Occipital lobe (tissue), 3 donors: ENCODE results near the gene KIF26B. TPM values are rescaled to one million over a fixed set of nuclear protein-coding genes. Genes with fewer than 3 reads are reported as not detected.
"Not testable (repeated sequence)": the region's sequence is repeated elsewhere in the genome, so short reads cannot be mapped to it uniquely, and the experiment has no call there.

Experiments
- DNase-seq: peaks from one replicate; lab custom pipeline; 2025; lab: John Stamatoyannopoulos, UW
- small RNA-seq: library from RNA; depleted of rRNA; stranded (forward); fragments of <200 nt; gene quantifications from one replicate; pipeline ENCODE3, GENCODE V24; 2014
- total RNA-seq: library from RNA; depleted of rRNA; stranded (reverse); fragments of >200 nt; gene quantifications from one replicate; pipeline ENCODE4 v1.2.3, GENCODE V29; 2014

KIF26B gene
- total RNA-seq, 1 donor from 2014 or later = 31.7 TPM

DNA sequence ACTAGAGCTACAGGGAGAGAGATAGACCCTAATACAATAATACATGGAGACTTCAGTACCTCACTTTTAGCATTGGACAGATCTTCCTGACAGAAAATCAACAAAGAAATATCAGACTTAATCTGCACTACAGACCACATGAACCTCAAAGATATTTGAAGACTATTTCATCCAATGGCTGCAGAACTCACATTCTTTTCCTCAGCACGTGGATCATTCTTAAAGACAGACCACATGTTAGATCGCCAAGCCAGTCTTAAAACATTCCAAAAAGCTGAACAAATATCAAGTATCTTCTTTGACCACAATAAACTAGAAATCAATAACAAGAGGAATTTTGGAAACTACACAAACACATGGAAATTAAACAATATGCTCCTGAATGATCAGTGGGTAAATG lies 576.0 kb downstream of the KIF26B start:
- no peak for DNase-seq

DNA sequence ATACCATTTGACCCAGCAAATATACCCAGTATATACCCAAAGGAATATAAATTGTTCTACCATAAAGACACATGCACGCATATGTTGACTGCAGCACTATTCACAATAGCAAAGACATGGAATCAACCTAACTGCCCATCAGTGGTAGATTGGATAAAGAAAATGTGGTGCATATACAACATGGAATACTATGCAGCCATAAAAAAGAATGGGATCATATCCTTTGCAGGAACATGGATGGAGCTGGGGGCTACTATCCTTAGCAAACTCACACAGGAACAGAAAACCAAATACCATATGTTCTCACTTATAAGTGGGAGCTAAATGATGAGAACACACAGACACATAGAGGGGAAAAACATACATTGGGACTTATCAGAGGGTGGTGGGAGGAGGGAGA lies 585.6 kb downstream of the KIF26B start:
- not testable (repeated sequence) for DNase-seq

DNA sequence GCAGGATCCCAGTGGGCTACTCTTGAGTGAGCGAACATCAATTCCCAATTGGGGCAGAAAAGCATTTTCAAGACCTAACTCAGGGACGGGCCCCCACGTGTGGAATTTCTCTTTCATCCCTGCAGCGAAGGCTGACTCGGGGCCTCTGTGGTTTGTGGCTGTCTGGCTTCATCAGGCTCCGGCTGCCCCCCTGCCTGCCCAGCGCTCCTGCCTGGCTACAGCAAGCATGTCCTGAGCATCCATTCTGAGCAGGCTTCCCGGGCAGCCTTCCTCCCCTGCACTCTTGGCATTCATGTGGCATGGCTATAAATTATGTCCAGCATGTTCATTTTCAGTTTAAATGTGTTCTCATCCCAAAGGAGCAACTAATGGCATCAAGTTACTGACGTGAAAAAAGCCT lies 588.1 kb downstream of the KIF26B start:
- no peak for DNase-seq

DNA sequence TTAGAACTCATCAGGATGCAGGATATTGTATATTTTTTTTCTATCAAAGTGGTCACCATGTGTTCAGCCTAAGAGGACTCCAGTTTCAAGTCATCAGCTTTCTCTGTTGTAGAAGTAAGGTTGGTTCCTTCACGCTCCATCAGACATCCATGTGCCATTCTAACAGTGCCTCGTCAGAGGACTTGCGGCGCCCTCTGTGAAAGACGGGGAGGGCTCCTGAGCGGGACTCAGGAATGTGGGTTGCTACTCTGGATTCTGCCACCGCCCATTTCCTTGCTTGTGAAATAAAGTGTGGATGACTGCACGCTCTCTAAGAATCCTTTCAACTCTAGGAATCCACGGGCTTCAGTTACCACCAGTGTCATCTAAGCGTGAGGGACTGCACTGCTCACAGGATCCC lies 593.5 kb downstream of the KIF26B start:
- no peak for DNase-seq

DNA sequence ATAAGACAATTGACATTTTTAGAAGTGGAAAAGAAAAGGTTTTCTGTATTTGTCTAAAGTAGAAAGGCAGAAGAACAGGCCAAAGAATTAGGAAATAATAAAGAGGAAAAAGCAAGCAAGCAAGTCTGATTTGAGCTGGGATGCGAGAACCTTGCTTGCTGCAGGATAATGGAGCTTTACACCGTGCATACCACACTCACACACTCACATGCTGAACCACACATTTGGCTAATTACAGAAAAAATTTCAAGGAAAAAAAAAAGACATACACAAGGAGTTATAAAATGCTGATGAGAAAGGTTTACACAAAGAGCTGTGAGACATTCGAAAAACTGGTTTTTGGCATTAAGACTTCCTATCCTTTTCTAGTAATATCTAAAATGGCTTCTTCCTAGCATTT lies 593.9 kb downstream of the KIF26B start:
- no peak for DNase-seq

DNA sequence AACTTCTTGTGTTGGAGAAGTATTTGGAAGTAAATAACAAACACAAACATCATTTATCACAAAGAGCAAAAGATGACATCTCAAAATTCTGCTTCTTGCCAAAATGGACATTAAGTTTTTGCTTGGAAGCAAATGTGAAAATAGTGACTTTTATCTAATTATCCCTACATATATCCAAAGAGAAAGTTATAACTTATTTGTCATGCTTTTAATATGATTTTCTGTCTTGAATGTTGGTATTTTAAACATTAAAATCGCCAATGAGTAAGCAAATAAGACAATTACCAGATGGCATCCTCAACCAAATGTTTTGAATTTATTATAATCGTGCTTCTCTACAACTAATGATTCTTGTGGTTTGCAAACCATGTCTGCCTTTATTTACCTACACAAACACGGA lies 594.3 kb downstream of the KIF26B start:
- DNase-seq = no peak

DNA sequence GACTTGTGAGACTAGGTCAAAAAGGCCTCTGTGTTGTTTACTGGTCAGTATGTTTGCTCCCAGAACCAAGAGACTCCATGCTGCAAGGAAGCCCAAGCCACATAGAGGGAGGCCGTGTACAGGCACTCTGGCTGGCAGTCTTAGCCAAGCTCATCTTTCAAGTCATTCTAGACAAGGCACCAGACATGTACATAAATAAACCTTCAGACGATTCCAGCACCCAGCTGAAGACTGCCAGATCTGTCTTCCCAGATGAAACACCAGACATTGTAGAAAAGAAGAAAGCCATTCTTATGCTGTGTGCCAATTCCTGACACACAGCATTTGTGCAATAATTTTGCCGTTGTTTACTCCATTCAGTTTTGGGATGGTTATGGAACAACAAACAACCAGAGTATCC lies 595.5 kb downstream of the KIF26B start:
- DNase-seq = no peak

DNA sequence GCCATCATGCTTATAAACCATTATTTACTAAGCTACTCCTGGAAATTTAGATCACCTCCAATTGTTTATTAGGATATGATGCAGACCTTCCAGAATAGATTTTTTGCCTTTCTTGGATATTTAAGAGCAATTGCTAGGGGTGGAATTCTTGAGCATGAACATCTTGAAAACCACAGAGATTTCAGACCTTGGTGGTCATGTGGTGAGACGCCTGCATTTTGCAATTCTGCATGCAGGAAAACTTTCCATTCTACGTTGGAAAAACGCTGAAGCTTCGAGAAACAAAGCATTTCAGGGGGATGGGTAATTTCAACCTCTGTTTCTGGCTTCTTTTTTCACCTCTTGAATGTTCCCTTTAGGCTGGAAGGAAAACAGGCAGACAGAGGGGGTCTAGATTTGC lies 596.3 kb downstream of the KIF26B start:
- no peak for DNase-seq

DNA sequence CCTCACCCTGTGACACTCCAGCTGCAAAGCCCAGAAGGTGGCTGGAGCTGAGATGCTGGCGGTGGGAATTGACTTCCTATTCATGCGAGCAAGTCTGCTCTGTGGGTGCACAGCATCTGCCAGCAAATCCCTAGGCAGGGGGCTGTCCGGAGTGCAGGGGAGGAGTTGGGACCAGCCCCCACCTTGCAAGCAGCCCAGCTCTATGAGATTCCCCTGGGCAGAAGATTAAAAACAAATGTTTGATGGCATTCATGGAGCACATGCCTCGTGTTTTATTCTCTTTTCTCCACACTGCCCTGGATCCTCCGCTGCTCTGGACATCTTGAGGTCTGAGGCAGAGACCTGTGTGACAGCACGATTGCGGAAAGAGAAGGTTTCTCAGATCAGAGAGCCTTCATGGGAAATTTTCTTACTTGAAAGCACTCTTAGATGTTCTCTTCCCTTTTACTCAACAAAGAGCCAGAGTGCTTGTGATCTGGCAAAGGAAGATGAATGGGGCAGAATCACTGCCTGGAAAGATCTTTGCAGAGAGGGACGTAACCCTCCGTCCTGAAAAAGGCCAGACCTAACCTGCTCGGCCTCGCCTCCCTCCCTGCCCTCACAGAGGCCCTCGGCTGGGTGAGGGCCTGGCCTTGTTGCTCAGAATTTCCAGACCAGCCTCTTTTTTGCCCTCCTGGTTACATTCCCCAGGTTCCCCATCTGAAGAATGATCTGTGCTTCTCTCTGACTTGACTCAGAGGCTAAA lies 597.1 kb downstream of the KIF26B start:
- no peak for DNase-seq

DNA sequence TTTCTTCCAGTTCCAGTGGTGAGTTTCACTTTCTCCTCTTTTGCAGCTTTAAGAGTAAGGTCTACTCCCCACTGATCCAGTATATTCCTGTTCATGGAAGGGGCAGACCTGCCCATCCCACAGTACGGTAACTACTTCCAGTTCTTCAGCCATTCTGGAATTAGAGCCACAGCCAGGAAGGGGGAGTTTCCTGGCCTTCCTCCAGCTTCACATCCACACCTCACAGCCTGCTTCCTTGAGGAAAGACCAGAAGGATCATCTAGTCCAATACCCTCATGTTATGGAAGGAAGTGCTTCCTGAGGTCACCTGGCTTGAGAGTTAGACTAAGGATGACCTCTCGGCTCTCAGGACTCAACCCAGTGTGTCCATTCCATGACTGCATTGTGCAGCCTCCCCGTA lies 597.8 kb downstream of the KIF26B start:
- no peak for DNase-seq

DNA sequence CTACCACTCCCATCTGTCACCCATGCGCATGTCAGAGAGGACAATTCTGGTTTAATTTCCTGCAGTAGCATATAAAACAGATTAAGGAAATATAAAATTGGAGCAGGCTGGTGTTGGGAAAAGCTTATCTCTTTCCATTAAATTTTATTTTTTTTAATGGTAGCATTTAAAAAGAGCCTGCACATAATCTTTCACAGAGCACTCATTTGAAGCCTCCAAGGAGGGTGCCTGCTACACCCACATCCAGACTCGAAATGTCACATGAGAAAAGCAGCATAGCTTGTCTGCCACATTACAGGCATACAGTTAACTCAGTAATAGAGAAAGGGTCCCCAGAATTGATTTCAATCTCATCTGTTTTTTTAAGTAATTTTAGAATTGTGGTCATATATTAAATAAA lies 599.0 kb downstream of the KIF26B start:
- DNase-seq = no peak

DNA sequence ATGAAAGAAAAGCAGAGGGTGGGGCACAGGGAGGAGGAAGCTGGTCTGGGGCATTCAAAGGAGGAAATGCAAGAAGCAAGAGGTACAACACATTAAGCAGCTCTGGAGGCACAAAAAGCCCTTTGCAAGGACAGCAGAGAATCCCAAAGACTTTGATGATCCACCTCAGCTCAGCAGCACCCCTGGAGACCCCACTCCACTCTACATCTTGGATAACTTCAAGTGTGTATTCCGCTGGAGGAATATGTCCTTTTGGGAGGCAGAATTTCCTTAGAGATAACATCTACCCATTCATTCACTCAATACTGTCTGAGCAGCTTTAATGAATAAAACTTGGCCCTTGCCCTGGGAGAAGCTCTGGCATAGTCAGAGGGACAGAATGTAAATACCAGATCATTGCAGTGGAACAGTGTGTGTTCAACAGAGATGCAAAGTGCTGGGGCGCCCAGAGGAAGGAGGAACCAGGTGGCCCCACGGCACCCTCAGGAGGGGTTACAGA lies 599.7 kb downstream of the KIF26B start:
- no peak for DNase-seq

Small RNAs within 50 kb of the gene (small RNA-seq; reads per million reads assigned to genes)
- not detected for gene DNAJC19P8
- gene RNU1-132P = not detected
